Measurements from ENCODE around the gene PKDREJ.

Gene PKDREJ

DNA sequence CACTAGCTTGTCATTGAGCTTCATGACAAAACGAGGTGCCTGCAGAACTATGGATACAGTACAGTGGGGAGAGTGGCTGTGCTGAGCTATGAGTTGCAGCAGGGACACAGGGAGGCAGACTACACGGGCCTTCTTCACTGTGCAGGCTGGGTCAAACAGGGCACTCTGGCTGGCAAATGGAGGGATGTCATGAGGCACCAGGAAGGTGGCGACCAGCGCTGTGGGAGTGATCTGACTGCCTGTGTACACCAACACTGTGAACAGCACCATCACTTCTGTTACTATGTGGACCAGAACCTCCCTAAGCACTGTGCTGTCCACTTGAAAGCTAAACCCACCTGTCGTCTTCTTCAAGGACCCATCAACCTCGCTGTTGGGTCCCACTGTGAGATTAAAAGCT lies 3.1 kb downstream of the PKDREJ start:
- H3K4me3 ChIP-seq (ENCODE audit: low read length): no peak overlapping the region
- DNase-seq (ENCODE audit: low read depth): no peak
- TF ChIP-seq CTCF (conservative IDR thresholded peaks at IDR 0.05; ENCODE audit: low read length): no peak

DNA sequence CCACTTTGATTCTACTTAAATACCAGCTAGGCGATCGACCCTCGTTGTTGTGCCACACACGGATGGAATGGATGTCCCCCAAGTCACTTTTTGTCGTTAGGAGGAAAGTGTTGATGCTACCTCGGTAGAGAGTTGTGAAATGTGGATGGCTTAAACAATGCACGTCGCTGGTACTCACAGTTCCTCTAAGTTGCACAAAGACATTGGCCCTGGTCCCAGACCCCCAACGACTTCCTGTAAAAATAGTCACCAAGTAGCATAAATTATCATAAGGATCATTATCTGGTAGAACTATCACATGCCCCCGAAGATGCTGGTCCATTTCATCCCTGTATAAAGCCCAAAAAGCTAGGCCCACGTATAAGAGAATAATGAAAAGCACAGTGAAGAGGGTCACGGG lies 3.8 kb downstream of the PKDREJ start:
- no peak for TF ChIP-seq CTCF (conservative IDR thresholded peaks at IDR 0.05; ENCODE audit: low read length)
- DNase-seq (ENCODE audit: low read depth): no peak
- no peak overlapping the region for H3K4me3 ChIP-seq (ENCODE audit: low read length)

DNA sequence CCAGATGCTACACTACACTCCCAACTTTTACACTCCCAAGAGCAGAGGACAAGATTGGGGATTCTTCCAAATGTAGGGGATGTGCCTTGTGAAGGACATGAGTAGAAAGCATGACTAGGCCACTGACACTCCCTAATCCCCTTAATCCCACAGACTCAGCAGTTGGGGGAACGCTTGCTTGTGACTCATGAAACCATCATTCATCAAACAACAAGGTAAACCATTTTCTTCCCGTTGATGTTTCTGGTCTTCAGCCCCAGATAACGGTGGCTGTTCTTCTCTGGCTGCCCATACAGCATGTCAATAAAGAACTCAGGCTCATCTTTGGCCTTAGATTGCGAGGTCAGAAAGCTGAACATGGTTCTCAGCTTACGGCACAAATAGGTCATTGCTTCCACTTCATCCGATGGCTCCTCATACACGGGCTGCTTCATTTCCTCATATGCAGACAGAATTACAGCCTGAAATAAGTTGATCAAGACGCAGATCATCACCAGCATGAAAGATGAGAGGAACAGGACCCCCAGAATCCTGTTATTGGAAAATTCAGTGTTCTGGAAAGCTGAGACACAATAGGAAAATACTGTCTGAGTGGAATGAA lies 6.7 kb downstream of the PKDREJ start:
- no peak for TF ChIP-seq CTCF (conservative IDR thresholded peaks at IDR 0.05; ENCODE audit: low read length)

GRCh38 chr22:46251816-46252380 lies 11.2 kb downstream of the PKDREJ start:
- no peak for DNase-seq (ENCODE audit: low read depth)
- H3K4me3 ChIP-seq (ENCODE audit: low read length): no peak overlapping the region
- TF ChIP-seq CTCF (conservative IDR thresholded peaks at IDR 0.05; ENCODE audit: low read length): no peak

More for the DNA sequence above, 6.7 kb downstream of the PKDREJ start:
- H3K4me3 ChIP-seq (ENCODE audit: low read length): no peak overlapping the region
- DNase-seq (ENCODE audit: low read depth): no peak

DNA sequence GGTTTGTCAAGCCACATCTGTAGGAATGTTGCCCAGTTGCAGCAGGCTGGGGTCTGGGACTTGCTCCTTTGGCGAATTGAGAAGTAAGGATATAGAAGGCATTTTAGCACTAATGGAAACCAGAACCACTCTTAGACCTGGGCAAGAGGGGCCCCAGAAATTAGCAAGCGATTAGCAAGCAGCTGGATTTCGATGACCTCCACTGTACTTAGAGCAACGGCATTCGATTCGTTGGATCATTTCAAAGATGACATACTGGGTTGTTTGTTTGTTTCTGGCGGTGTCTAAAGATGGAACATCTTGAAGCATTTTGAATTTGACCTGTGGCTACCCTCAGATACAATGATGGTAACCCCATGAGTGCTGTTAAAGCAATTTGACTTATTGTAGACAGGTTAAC lies 11.9 kb downstream of the PKDREJ start:
- no peak for TF ChIP-seq CTCF (conservative IDR thresholded peaks at IDR 0.05; ENCODE audit: low read length)
- H3K4me3 ChIP-seq (ENCODE audit: low read length): peak overlapping the region; percentile 82
- DNase-seq (ENCODE audit: low read depth): peak; percentile 1

- DNase-seq (ENCODE audit: low read depth): no peak
- H3K4me3 ChIP-seq (ENCODE audit: low read length): peak overlapping the region; percentile 82
- no peak for TF ChIP-seq CTCF (conservative IDR thresholded peaks at IDR 0.05; ENCODE audit: low read length)
Observed at GRCh38 chr22:46250783-46251125, 12.4 kb downstream of the PKDREJ start.

GRCh38 chr22:46250035-46250782 lies 12.9 kb downstream of the PKDREJ start, which contains the start of gene CDPF1:
Gene CDPF1, minus strand, starts transcription at chr22:46250293. Its CDS starts 2,009 bp downstream, at chr22:46248284.
- peak within 1 kb of the TSS; percentile 82 for H3K4me3 ChIP-seq (ENCODE audit: low read length)
- no peak for TF ChIP-seq CTCF (conservative IDR thresholded peaks at IDR 0.05; ENCODE audit: low read length)
- DNase-seq (ENCODE audit: low read depth): peak; percentile 80
